Occipital lobe (tissue), 2 donors: ENCODE measurements around the gene ASF1B. TPM values are rescaled to one million over a fixed set of nuclear protein-coding genes. Genes with fewer than 3 reads are reported as not detected.

Experiments
- DNase-seq: peaks from one replicate; lab custom pipeline; 2025; lab: John Stamatoyannopoulos, UW
- total RNA-seq: library from RNA; depleted of rRNA; stranded (reverse); fragments of >200 nt; gene quantifications from one replicate; pipeline ENCODE4 v1.2.3, GENCODE V29; 2014

The ASF1B gene
- total RNA-seq, 1 donor from 2014 or later: 1.4 TPM

GRCh38 chr19:14111486-14111885 lies 24.9 kb downstream of the ASF1B start:
- DNase-seq: no peak

DNA sequence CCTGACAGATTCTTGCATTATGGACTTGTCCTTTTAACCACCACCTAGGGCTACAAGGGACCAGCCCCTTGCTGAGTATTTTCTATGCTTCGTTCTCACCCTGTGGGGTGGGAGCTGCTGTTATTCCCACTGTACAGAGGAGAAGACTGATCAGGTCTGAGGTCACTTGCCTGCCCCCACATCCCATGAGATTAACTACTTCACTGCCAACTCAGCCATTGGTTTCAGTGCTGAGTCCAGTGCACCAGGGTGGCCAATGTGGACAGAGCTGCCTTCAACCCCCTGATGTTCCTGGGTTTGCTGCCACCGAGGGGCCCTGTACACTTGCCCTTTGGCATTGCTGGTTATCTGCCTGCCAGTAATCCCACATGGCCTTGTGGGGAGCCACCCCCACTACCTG lies 25.7 kb downstream of the ASF1B start:
- DNase-seq: no peak

DNA sequence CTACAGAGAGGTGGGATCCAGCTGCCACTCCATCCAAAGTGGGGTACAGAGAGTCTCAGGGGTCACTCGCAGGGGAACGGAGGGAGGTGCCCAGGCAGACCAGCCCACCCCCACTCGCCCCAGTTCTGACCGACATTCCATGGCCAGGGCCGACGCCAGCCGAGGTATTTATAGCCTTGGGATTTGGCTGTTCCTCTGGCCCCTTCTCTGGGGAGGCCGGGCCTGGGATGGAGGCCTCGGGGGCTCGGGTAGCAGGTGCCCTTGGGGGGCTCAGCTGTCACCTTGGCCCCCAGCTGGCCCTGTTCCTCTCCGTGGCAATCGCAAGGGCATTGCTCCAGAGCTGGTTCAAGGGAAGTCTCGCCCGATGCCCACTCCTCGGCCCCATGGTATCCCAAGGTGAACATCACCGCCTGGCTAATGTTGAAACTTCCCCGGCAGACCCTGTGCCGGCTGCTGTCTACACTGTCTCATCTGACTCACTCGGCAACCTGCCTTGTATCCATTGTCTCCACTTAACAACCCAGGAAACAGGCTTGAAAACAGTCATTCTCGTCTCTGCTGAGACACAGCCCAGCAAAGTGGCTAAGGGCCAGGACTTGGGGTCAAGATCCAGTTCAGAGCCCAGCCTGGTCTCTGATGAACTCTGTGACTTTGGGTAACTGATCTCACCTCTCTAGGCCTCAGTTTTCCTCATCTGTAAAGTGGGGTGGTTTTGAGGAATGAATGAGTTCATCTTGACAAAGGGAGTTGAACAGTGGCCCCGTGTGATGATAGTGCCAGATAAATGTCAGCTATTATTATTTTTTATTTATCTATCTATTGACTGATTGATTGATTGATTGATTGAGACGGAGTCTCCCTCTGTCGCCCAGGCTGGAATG lies 28.6 kb downstream of the ASF1B start:
- no peak for DNase-seq

DNA sequence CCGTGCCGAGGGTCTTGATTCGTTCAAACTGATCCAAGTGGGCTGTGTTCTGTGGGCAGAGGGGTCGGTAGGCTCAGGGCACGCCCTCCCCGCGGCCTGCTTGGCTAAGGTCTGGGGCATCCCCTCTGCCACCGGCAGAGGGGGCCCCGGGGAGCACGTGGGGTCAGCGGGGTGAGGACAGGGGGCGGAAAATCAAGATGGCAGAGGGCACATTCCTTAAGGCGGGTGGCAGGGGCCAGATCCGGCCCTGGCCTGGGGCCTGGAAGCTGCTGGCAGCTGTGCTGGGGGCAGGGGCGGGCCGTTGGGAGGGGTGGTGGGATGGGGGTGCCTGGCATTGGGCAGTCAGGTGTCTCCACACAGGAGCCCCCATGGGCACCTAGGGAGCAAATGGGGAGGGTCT lies 29.5 kb downstream of the ASF1B start:
- no peak for DNase-seq

GRCh38 chr19:14105680-14106079 lies 30.7 kb downstream of the ASF1B start:
- no peak for DNase-seq

DNA sequence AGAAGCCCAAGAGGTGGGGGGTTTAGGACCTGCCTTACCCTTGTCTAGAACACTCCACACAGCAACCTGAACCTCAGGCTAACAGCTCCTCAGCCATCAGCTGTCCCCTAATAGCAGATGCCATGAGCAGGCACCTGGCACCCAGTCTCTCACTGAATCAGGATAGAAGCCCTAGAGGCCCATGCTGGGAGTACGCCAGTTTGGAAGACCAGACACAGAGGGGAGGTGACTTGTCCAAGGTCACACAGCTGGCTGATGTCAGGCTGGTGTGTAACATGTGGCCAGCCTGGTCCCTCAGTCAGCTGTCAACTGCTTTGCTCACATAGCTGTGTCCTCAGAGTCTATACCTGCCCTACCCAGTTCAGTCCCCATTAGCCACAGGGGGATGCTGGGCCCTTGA lies 33.1 kb downstream of the ASF1B start:
- no peak for DNase-seq

- no peak for DNase-seq
These were observed 33.6 kb downstream of the ASF1B start for GRCh38 chr19:14102756-14103155.

DNA sequence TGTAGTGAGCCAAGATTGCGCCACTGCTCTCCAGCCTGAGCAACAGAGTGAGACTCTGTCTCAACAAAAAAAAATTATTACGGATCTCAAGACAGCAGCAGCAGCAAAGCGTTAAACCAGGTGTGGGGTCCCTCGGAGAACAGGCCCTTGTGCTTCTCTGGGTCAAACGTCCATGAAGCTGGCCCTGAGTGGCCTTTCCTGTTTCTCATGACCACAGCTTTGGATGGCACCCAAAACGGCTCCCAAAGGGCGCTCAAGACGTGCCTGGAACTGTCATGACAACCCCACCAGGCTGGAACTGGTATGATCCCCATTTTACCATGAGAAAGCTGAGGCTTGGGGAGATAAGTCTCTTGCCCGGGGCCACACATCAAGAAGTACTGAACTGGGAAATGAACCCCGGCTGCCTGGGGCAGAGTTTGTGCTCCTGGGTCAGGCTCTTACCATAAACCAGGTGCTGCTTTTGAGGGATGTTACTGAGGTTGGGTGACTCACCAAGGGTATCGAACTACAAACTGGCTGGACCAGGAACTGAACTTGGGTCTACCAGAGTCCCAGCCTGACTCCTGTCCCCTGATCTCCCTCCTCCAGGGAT lies 34.2 kb downstream of the ASF1B start:
- no peak for DNase-seq

- no peak for DNase-seq
These were observed 35.3 kb downstream of the ASF1B start for GRCh38 chr19:14101003-14101545.

- no peak for DNase-seq
These were observed 38.7 kb downstream of the ASF1B start for GRCh38 chr19:14097532-14098151.

DNA sequence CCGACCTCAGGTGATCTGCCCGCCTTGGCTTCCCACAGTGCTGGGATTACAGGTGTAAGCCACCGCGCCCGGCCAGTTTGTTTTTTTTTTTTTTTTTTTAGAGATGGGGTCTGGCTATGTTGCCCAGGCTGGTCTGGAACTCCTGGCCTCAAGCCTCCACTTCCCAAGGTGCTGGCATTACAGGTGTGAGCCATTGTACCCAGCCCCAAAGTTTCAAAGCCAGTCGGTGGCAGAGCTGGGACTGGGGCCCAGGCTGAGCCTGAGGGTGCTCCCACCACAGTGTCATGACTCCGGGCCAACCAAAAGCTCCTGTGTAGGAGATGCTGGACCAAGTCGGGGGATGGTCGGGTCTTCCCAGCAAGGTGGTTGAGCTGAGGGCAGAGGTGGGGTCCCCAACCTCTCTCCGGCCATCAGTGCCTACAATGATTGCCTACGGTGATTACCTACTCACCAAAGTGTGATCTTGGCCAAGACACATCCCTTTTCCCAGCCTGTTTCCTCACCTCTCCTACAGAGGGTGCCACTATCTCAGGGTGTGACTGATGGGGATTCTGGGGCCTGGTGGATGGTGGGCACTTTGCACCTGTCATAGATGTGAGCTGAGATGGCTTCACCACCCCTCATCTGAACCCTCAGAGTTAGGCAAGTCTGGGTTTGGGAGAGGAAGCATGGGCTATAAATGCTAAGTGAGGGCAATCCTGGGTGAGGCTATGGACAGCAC lies 40.0 kb downstream of the ASF1B start:
- no peak for DNase-seq

DNA sequence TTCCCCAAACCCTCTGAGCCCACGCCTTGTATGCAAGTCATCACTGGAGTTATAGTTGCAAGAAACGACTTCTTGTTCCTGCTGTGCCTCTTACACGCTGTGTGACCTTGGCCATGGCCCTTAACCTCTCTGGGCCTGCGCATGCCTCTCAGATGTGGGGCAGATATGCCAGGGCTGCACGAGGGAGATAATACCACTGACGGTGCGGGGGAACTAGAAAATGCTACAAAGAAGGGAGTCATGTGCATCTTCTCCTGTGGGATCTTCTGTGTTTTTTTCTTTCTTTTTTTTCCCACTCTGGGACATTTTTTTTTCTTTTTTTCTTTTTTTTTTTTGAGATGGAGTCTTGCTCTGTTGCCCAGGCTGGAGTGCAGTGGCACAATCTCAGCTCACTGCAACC lies 41.5 kb downstream of the ASF1B start:
- no peak for DNase-seq

- no peak for DNase-seq
These were observed 43.1 kb downstream of the ASF1B start for GRCh38 chr19:14093117-14093823.

GRCh38 chr19:14091813-14092462 lies 44.5 kb downstream of the ASF1B start:
- no peak for DNase-seq

DNA sequence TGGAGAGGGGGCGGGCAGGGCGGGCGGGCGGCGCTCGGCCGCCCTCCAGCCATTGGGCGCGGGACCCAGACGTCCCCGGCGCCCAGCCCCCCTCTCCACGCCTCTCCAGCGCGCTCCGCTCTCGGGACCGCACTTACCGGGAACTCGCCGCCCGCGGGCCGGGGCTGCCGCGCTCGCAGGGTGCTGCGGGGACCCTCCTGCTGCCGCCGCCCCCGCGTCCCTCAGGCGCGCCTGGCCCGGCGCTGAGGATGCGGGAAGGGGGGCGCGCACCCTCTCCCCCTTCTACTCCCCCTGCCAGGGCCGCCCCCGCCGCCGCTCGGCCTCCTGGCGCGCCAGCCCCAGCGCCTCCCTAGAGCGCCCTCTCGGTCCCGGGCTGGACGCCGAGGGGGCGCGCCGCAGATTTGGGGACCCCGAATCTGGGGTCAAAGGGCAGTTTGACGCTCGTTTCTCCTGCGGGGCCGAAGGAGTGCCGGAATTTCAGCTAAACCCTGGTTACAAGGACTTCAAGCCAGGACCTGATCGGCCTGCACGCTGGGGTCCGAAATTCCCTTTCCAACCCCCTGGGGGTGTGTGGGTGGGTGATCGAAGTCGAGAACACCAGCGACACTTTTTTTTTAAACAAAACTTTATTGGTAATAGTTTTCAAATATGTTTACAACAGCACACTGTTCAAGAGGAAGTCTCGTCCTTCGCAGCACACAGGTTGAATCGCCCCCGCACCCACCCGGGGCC lies 45.1 kb downstream of the ASF1B start:
- no peak for DNase-seq

GRCh38 chr19:14090509-14091080 lies 45.8 kb downstream of the ASF1B start, which contains the start of gene SAMD1:
TSS of gene SAMD1 (minus strand) at chr19:14090751.
- DNase-seq: peak; percentile 72

GRCh38 chr19:14089662-14090508 lies 46.5 kb downstream of the ASF1B start:
- DNase-seq: peak; percentile 15

DNA sequence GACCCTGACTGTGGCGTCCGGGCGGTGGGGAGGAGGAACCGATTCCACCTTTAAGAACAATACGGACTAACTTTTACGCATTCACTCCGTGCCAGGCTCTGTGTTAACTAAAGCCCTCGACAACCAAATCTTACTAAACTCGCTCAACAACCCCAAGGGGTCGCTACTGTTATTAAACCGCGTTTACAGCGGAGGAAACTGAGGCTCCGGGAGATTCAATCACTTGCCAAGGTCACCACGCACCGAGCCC lies 47.1 kb downstream of the ASF1B start:
- no peak for DNase-seq
